ENCODE results near the gene UBE4A.
A peak's percentile ranks its signal among the peaks of the same experiment; 100 is the strongest.

The UBE4A gene, protein sequence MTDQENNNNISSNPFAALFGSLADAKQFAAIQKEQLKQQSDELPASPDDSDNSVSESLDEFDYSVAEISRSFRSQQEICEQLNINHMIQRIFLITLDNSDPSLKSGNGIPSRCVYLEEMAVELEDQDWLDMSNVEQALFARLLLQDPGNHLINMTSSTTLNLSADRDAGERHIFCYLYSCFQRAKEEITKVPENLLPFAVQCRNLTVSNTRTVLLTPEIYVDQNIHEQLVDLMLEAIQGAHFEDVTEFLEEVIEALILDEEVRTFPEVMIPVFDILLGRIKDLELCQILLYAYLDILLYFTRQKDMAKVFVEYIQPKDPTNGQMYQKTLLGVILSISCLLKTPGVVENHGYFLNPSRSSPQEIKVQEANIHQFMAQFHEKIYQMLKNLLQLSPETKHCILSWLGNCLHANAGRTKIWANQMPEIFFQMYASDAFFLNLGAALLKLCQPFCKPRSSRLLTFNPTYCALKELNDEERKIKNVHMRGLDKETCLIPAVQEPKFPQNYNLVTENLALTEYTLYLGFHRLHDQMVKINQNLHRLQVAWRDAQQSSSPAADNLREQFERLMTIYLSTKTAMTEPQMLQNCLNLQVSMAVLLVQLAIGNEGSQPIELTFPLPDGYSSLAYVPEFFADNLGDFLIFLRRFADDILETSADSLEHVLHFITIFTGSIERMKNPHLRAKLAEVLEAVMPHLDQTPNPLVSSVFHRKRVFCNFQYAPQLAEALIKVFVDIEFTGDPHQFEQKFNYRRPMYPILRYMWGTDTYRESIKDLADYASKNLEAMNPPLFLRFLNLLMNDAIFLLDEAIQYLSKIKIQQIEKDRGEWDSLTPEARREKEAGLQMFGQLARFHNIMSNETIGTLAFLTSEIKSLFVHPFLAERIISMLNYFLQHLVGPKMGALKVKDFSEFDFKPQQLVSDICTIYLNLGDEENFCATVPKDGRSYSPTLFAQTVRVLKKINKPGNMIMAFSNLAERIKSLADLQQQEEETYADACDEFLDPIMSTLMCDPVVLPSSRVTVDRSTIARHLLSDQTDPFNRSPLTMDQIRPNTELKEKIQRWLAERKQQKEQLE

DNA sequence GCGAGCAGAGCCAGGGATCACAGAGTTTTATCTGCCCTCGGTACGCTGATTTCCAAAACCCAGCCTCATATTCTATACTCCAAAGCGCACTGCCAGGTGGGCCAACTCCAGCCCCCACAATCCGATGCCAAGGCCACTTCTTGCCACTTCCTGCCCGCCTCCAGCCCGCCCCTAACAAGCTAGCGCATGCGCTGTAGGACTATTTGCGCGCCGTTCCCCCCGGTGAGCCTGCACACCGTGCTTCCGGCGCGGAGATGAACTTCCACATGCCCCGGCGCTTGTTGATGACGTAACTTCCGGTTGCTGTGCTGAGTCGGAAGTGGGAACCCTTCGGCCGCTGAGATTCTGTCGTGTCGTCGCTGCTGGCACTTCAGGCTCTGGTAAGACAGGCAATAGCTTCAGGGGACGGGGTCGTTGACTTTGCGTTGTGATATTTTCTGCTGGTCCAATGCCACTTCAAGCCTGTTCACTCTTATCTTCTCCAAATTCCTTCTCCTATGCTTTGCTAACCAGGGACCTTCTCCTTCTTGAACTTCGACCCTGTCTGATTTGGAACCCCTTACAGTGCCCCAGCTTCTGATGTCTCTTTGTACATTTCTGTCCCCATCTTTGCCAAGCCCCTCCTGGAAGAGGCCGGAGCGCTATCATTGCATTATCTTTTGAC, at the start of gene UBE4A:
Gene UBE4A, plus strand, starts transcription at position 306 of the 664 bp plus-strand sequence. CDS start 5,481 bp downstream, outside the sequence.
- DNase-seq, result peak; percentile 91

DNA sequence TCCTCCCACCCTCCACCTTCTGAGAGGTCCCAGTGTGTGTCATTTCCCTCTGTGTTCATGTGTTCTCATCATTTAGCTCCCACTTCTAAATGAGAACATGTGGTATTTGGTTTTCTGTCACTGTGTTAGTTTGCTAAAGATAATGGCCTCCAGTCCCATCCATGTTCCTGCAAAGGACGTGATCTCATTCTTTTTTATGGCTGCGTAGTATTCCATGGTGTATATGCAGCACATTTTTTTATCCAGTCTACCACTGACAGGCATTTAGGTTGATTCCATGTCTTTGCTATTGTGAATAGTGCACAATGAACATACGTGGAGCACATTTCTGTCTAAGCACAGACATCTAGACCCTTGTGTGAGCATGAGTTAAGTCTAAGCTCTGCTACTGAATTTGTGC, 49.1 kb upstream of the UBE4A start:
- DNase-seq, result no peak

DNA sequence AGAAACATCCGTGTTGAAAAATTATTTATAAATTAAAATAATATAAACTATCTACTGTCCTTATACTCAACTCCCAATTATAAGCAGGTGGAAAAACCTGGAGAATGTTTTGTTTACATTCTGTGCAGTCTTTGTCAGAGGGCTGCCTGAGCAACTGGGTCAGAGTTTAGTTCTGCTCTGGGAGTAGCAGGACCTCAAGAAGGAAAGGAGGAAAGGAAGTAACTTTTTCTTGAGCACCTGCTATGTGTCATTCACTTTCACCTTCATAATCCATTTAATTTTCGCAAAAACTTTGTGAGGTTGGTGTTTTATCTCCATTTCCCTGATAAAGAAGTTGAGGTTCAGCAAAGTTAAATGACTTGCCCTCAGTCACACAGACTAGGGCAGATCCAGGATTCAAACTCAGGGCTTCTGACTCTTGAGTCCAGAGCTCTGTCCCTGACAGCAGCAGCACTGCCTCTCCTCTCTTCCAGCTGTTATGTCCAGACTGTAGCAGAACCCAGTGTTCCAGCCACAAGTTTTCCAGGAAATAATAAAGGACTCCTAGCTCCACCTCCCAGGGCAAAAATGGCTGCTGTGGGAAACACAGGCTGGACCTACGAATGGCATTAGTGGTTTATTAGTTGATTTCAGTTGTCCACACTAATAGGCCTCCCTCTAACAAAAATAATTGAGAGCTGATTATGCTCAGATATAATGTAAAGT, 48.5 kb upstream of the UBE4A start:
- DNase-seq, result no peak

DNA sequence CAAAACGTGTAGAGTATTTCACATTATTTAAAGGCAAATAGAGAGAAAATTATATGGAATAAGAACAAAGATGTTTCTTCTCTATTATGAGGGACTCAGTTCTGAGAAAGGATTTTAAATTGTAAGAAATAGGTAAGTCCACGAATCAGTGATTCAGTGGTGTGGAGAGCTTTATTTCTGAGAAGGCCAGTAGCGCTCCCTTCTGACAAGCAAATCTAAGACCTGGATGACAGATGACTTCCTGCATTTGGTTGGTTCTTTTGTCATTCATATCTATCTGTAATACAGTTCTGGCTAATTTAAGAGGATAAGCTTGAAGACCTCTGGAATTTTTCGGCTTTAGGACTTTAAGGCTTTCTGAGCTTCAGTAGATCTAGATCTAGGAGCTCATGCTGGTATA, 47.9 kb upstream of the UBE4A start:
- no peak for DNase-seq

DNA sequence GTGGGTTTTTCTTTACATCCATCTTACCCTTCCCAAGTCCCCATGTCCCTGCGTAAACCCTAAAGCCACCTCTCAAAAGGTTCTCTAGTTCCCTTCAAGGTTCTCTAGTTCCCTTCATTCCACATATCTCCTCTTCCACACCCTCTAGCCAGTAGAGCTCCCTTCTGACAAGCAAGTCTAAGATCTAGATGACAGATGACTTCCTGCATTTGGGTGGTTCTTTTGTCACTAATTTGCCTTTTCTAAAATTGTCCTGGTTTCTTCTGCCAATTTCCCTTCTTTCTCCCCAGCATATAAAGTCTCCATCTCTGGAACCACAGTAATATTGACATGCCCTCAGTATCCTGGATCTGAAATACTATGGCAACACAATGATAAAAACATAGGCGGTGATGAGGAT, 47.1 kb upstream of the UBE4A start:
- DNase-seq, result no peak

DNA sequence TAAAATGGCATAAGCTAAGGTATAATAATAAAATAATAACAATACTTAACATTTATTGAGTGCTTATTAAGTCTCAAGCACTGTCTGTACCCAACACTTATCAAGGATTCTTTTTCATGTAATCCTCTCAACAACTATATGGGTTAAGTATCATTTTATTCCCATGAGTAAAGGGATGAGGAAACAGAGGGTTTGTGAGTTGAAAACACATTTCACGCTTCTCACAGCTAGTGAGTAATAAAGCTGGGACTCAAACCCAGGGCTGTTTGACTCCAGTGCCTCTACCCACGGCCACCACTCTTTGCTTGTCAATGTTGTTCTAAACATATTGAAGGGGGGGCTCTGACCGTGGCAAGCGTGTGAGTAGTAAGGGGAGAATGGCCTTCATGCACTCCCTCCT, 46.2 kb upstream of the UBE4A start:
- DNase-seq, result no peak

DNA sequence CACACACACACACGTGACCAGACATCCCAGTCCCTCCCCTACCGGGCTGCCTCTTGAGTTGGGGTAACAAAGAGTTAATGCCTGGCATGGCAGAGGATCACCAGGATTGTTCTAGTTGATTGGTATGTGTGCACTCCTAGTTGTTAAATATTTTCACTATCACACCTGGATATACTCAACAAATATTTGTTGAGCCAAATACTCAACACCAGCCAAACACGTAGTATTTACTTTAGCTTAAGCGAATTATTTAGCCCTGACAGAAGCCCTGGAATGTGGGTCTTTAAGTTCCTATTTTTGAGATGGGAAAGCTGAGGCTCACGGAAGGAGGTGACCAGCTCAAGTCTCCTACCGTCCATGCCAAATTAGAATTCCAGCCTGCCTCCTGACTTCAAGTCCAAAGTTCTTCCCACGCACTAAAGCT, 44.4 kb upstream of the UBE4A start:
- DNase-seq, result peak; percentile 23

DNA sequence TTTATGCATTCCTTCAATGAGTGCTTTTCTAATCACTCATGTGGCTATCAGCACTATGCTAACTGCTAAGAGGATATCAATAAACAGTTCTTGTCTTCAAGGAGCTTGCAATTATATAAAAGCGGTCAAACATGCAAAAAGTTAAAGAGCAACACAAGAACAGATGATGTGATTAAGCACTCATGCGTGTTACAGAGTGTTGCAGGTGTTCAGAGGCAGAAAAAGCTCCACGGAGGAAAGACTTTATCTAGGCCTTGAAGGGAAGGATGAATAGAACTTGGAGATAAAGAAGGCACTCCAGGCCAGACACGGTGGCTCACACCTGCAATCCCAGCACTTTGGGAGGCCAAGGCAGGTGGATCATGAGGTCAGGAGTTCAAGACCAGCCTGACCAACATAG, 41.3 kb upstream of the UBE4A start:
- DNase-seq, result no peak

DNA sequence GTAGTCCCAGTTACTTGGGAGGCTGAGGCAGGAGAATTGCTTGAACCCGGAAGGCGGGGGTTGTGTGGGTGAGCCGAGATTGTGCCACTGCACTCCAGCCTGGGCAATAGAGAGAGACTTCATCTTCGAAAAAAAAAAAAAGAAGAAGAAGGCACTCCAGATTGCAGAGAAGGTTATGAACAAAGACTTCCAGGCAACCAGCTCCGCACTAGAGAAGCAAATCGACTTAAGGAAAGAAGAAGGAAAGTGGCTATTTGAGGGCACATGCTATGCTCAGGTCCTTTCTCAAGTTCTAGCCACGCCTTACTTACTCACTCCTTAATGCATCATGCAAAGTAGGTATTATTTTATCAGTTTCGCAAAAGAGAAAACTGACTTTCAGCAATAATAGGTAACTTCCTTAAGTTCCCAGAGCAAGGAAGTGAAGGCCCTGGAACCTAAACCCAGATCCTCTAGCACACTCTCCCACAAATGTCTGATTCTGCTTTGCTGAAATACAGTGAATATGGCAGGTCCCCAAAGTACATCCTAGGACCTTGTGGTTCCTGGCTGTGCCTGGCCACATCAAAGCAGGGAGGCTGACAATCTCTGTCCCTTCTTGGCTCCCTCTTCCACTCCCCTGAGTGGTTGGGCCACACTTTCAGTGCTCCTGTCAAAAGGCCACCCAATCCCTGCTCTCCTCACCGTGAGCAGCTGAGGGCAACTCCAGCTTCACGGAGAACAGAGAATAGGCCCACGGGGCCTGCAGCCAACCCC, 40.6 kb upstream of the UBE4A start:
- no peak for DNase-seq

DNA sequence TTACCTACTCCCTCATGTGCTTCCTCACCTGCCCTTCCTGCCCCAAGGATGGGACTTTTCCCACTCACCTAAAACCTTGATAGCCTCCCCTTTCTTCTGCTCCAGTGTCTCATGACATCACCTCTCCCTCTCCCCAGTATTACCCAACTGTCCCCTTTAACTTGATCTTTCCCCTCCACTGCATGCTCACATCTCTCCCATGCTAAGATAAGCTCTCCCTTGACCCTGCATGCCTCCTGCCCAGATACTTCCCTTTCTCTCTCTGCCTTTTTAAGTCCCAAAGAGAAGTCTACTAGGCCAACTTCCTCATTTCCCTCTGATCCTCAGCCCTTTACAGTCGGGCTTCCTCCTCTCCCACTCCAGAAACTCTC, 40.1 kb upstream of the UBE4A start:
- DNase-seq, result no peak

DNA sequence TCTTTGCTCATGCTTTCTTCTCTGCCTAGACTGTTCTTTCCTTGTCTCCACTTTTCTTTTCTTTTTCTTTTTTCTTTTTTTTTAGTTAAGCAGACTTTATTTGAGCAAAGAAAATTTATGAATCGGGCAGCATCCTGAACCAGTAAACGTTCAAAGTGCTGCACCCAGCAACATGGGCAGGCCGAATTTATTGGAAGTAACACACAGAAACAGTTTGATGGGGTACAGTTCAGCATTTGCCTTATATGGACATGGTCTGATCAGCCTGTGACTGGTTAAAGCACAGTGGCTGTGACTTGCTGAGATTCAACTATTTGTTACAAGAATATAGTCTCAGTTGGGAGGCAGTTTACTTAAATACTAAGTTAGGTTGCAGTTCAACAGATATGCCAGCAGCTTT, 38.9 kb upstream of the UBE4A start:
- DNase-seq, result no peak

DNA sequence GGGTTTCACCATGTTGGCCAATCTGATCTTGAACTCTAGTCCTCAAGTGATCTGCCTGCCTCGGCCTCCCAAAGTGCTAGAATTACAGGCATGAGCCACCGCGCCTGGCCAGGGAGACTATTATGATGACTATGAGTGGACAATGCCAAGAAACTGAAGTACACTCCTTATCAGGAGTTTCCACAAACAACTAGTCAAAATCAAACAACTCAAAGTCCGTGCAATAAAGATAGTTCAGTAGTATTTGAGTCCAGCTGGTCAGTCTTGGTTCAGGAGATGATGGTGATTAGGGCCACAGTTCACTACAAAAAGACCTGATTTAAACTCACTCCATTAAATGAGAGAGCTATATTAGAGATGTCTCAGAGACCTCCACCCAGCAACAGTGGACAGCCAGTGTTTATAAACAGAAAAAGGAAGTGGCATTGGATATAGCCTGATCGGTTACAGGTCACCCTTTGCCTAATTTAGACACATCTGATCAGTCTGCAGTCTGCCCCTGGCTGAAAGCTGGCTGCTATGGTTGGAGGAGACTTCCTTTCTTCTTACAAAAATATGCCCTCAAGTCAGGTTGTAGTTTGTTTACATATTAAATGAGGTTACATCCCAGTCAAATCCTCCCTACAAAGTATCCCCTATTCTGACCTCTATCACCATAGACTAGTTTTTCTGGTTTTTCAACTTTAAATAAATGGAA, 37.9 kb upstream of the UBE4A start:
- no peak for DNase-seq

DNA sequence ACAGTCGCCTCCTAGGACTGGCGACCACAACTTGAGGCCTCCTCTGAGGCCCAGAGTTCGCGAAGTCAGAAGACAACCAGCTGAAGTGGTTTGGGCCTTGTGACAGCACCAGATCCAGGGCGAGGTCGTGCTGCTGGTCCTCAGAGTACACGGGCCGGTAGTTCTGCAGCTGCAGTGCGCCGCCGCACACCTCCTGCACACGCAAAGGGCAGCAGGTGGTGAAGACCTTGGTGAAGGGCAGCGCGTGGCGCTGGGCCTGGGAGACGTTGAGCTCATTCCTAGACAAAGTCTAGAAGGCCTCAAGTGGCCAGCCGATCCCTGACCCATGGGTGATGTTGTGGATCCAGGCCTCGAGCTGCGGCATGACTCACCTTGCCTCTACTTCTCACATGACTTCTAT, 36.7 kb upstream of the UBE4A start:
- DNase-seq, result no peak

DNA sequence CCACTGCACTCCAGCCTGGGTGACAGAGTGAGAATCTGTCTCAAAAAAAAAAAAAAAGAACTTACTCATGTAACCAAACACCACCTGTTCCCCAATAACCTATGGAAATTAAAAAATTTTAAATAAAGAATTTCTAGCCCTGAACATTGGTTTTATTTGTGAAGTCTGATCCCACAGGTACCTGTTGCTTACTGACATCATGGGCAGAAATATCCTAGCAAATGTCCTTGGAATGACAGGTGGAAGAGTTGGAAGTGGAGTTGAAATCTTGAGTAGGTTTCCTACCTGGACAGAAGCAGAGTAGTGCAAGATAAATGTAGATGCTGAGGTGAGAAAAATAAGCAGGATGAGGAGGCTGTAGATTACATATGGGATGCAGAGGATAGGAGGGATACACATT, 34.1 kb upstream of the UBE4A start:
- no peak for DNase-seq

DNA sequence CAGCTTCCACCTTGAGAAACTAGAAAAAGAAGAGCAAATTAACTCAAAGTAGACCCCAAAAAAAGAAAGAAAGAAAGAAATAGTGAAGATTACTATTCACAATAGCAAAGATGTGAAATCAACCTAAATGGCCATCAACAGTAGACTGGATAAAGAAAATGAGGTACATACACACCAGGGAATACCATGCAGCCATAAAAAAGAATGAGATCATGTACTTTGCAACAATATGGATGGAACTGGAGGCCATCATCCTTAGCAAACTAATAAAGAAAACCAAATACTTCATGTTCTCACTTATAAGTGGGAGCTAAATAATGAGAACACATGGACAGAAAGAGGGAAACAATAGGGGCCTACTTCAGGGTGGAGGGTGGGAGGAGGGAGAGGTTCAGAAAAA, 30.7 kb upstream of the UBE4A start:
- no peak for DNase-seq

DNA sequence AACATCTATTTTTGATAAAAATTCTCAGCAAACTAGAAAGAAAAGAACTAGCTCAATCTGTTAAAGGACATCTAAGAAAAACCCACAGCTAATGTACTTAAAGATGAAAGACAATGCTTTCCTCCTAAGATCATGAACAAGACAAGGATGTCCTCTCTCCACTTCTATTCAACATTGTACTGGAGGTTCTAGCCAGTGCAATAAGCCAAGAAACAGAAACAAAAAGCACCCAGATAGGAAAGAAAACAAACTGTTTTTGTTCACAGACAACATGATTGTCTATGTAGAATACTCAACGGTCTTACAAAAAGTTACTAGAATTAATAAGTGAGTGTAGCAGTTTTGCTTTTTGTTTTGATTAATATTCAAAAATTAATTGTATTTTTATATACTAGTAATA, 24.7 kb upstream of the UBE4A start:
- no peak for DNase-seq

DNA sequence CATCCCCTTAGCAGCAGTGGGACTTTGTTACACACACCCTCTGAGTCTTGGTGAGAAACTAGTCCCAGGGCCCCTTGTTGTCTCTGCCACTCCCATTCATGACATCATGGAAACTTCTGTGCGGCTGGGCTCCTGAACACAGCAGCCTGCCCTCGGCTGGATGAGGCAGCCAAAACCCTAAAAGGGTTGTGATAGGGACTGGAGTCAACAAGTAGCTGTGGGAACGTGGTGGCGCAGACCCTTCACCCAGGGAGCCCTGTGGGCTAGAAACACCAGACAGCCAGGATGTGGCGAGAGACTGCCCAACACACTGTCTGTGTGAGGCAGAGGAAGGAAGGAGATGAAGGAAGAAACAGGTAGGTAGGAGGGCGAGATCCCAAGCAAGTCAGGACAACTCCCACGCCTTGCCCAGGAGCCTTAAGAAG, 20.8 kb upstream of the UBE4A start:
- DNase-seq, result no peak

DNA sequence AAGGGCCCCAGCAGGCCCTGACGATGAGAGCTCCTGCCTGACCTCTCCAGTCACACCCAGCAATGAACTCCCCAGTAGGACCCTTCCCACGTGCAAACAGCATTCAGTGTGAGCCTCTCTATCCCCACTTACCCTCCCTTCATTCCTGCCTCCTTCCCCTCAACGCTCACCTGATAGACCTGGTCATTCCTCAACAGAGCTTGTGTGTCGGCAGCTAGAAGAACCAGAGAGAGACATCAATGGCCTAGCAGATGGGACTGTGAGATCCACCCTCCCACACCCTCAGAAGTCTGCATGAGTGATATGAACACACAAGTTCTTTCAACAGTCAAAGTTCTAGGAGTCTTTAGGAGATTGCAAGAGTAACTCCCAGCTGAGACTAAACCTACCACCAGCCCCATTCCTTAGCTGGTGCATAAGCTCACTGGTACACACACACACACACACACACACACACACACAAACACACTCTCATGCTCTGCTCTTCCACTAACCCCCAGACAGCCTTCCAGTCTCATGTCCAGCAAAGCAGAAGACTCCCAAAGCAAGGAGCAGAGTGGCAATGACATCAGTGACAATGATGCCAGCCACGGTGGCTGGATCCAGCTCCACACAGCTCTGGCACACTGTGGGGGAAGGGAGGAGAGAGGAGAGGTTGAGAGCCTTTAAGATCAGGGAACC, 20.0 kb upstream of the UBE4A start:
- no peak for DNase-seq

DNA sequence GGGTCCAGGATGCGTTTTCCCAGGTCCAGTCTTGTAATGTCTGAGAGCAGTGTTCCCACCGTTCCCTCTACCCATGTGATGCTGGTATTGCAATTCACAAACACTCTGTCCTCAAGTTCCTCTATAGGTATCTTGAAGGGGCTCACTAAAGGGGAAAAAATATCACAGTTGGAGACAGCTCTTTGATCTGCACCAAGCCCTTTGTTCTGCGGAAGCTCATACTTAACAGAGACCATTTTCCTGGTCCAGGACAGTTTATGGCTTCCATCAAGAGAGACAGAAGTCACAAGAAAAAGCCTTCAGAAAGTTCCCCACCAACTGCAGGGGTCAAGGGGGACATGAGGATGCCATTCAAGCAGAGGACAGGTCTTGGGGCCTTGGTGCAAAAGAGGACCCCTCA, 19.0 kb upstream of the UBE4A start:
- no peak for DNase-seq

DNA sequence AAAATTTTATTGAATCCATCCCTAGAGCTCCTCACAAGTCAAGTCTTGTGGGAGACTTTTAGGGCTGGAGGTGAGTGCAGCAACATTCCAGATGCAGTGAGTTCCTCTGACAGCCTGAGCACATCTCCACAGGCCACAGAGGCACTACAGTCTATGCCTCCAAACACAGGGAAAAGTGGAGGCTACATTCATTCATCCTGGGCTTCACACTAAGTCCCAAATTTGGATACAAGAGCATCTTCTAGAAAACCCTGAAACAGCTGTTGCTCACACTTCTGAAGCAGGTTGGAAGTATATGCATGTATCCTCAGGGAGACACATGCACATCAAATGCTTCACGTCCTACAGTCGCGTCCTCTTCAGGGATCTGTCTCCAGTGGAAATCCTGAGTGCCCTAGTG, 18.1 kb upstream of the UBE4A start:
- no peak for DNase-seq

Data from NCI-H2029 (cell line).